Mesendoderm (in vitro differentiated cells): Measurements from ENCODE around the gene FRYL.
"Not testable (repeated sequence)": the region's sequence is repeated elsewhere in the genome, so short reads cannot be mapped to it uniquely, and the experiment has no call there.

ENCODE experiments used
- DNase-seq: peaks from one replicate; pipeline ENCODE4 v3.0.0; 2013
- H2AK5ac ChIP-seq: 2 replicates; pipeline ENCODE4 v1.6.1; 2013; ENCODE audit warnings: low read length, inconsistent platforms
- H2BK120ac ChIP-seq: 2 replicates; pipeline ENCODE4 v1.6.1; 2013; ENCODE audit warnings: low read depth, mild to moderate bottlenecking, low read length, moderate library complexity, mixed read lengths
- H2BK15ac ChIP-seq: replicated peaks from 2 replicates; pipeline ENCODE4 v1.6.1; 2013; ENCODE audit warnings: low read depth, mild to moderate bottlenecking, moderate library complexity
- H2BK5ac ChIP-seq: 2 replicates; pipeline ENCODE4 v1.6.1; 2013; ENCODE audit warnings: low read length, inconsistent platforms
- H3K18ac ChIP-seq: 2 replicates; pipeline ENCODE4 v1.6.1; 2013; ENCODE audit warnings: mild to moderate bottlenecking, low read length, mixed read lengths
- H3K23ac ChIP-seq: one replicate; pipeline ENCODE4 v1.6.1; 2013; ENCODE audit warnings: low read length
- H3K27ac ChIP-seq: 2 replicates; pipeline ENCODE4 v1.5.1; 2013; ENCODE audit warnings: low read depth, mild to moderate bottlenecking, inconsistent platforms, low read length, moderate library complexity
- H3K27me3 ChIP-seq: 2 replicates; pipeline ENCODE4 v1.6.1; 2013; ENCODE audit warnings: low read length, control low read depth, mild to moderate bottlenecking, inconsistent platforms; ENCODE audit not compliant: insufficient read depth, poor library complexity
- H3K36me3 ChIP-seq: 2 replicates; pipeline ENCODE4 v1.6.1; 2013; ENCODE audit warnings: low read length, inconsistent platforms; ENCODE audit not compliant: control insufficient read depth, insufficient read depth
- H3K4ac ChIP-seq: one replicate; pipeline ENCODE4 v1.6.1; 2013; ENCODE audit warnings: low read depth, mild to moderate bottlenecking, low read length, moderate library complexity
- H3K4me1 ChIP-seq: 2 replicates; pipeline ENCODE4 v1.6.1; 2013; ENCODE audit warnings: low read depth, low read length, inconsistent platforms; ENCODE audit not compliant: control insufficient read depth
- H3K4me2 ChIP-seq: 2 replicates; pipeline ENCODE4 v1.6.1; 2013; ENCODE audit warnings: low read length
- H3K4me3 ChIP-seq: 2 replicates; pipeline ENCODE4 v1.5.1; 2013; ENCODE audit warnings: mild to moderate bottlenecking, low read length
- H3K56ac ChIP-seq: one replicate; pipeline ENCODE4 v1.6.1; 2013; ENCODE audit warnings: low read length
- H3K79me1 ChIP-seq: 2 replicates; pipeline ENCODE4 v1.6.1; 2013; ENCODE audit warnings: low read length, inconsistent platforms
- H3K79me2 ChIP-seq: 2 replicates; pipeline ENCODE4 v1.6.1; 2013; ENCODE audit warnings: mild to moderate bottlenecking, low read length; ENCODE audit not compliant: control insufficient read depth, insufficient read depth
- H3K9ac ChIP-seq: 2 replicates; pipeline ENCODE4 v1.6.1; 2013; ENCODE audit warnings: low read length, inconsistent platforms
- H4K5ac ChIP-seq: one replicate; pipeline ENCODE4 v1.6.1; 2013; ENCODE audit warnings: low read length
- H4K8ac ChIP-seq: one replicate; pipeline ENCODE4 v1.6.1; 2013; ENCODE audit warnings: low read depth, mild to moderate bottlenecking, control low read depth, low read length, moderate library complexity
- WGBS: extraction: QIAGEN DNeasy Blood & Tissue Kit; methylation state at CpG from one replicate; pipeline ENCODE4 v1.1.7; 2013; ENCODE audit warnings: low lambda C conversion rate, missing lambda C conversion rate; ENCODE audit not compliant: insufficient coverage; ENCODE audit errors: extremely low coverage; 5-methylcytosine and 5-hydroxymethylcytosine counted together

The FRYL gene

DNA sequence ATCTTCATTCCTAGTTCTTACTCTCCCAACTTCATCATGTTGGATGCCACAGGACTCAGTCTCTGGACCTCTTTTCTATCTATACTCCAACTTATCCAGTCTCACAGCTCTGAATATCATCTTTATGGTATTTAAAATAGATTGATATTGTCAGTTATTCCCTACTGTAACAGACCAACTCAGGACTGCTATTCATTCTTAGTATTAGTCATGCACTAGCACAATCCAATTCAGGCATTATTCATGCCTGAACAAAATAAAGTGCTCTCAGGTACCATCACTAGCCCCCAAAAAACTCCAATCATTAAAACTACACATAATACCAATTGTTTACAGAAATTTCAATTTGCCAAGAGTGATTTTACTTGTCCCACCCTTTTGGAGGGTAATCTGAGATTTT lies 37.7 kb downstream of the FRYL start:
- Histone ChIP-seq H2BK120ac (no peak overlapping the region), H3K23ac (no peak overlapping the region), H3K18ac (no peak overlapping the region), H2AK5ac (no peak overlapping the region), H2BK5ac (no peak overlapping the region), H4K8ac (no peak overlapping the region), H3K79me2 (peaks cover 43% of the 10 kb centered on the region), H3K56ac (no peak overlapping the region), H3K4me2 (no peak overlapping the region), H4K5ac (no peak overlapping the region), H3K27me3 (no peaks in the 10 kb centered on the region), H3K4me1 (peaks cover 4% of the 10 kb centered on the region), H3K4me3 (no peak overlapping the region), H3K27ac (no peak overlapping the region), H3K36me3 (no peaks in the 10 kb centered on the region), H3K9ac (no peak overlapping the region), H2BK15ac (no peak overlapping the region), H3K79me1 (peaks cover 10% of the 10 kb centered on the region), H3K4ac (no peak overlapping the region)
- no peak for DNase-seq

DNA sequence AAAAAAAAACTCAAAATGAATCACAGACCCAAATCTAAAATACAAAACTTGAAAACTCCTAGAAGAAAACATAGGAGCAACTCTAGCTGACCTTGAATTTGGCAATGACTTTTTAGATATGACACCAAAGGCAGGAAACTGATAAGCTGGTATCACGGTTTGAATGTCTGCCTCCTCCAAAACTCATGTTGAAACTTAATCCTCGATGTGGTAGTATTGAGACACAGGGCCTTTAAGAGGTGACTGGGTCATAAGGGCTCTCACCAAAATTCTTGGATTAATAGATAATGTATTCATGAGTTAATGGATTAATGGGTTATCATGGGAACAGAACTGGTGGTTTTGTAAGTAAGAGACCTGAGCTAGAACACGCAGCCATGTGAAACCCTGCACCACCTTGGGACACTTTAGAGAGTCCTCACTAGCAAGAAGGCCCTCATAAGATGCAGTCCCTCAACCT lies 40.5 kb downstream of the FRYL start:
- no peak overlapping the region for H3K9ac ChIP-seq
- no peak overlapping the region for H3K4me2 ChIP-seq
- H3K79me1 ChIP-seq: peaks cover 7% of the 10 kb centered on the region
- no peak overlapping the region for H2AK5ac ChIP-seq
- H3K4me3 ChIP-seq: no peak overlapping the region
- H3K23ac ChIP-seq: no peak overlapping the region
- no peak overlapping the region for H3K18ac ChIP-seq
- no CpG with 5 or more reads among the region's 3 CpGs for WGBS
- no peak overlapping the region for H2BK120ac ChIP-seq
- no peak for DNase-seq
- no peaks in the 10 kb centered on the region for H3K27me3 ChIP-seq
- H4K8ac ChIP-seq: no peak overlapping the region
- no peak overlapping the region for H3K56ac ChIP-seq
- peaks cover 40% of the 10 kb centered on the region for H3K79me2 ChIP-seq
- no peak overlapping the region for H2BK5ac ChIP-seq
- no peak overlapping the region for H3K27ac ChIP-seq
- no peak overlapping the region for H3K4ac ChIP-seq
- H3K36me3 ChIP-seq: no peaks in the 10 kb centered on the region
- no peaks in the 10 kb centered on the region for H3K4me1 ChIP-seq
- no peak overlapping the region for H4K5ac ChIP-seq
- H2BK15ac ChIP-seq: no peak overlapping the region

DNA sequence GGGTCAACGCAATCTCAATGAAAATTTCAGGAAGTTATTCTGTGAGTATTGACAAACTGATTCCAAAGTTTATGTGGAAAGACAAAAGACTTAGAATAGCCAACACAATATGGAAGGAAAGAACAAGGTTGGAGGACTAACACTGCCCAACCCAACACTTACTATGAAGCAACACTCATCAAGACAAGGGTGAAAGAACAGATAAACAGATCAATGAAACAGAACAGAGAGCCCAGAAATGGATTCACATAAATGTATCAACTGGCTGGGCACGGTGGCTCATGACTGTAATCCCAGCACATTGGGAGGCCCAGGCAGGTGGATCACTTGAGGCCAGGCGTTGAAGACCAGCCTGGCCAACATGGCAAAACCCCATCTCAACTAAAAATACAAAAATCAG lies 41.2 kb downstream of the FRYL start:
- no CpG with 5 or more reads among the region's 3 CpGs for WGBS
- Histone ChIP-seq H2BK15ac (no peak overlapping the region), H4K5ac (no peak overlapping the region), H3K18ac (no peak overlapping the region), H3K27ac (no peak overlapping the region), H3K79me1 (peaks cover 7% of the 10 kb centered on the region), H3K4ac (no peak overlapping the region), H3K4me1 (no peaks in the 10 kb centered on the region), H2BK120ac (no peak overlapping the region), H3K4me2 (no peak overlapping the region), H3K4me3 (no peak overlapping the region), H3K9ac (no peak overlapping the region), H3K23ac (no peak overlapping the region), H3K36me3 (no peaks in the 10 kb centered on the region), H3K79me2 (peaks cover 40% of the 10 kb centered on the region), H4K8ac (no peak overlapping the region), H3K56ac (no peak overlapping the region), H3K27me3 (no peaks in the 10 kb centered on the region), H2AK5ac (no peak overlapping the region), H2BK5ac (no peak overlapping the region)
- DNase-seq: no peak

DNA sequence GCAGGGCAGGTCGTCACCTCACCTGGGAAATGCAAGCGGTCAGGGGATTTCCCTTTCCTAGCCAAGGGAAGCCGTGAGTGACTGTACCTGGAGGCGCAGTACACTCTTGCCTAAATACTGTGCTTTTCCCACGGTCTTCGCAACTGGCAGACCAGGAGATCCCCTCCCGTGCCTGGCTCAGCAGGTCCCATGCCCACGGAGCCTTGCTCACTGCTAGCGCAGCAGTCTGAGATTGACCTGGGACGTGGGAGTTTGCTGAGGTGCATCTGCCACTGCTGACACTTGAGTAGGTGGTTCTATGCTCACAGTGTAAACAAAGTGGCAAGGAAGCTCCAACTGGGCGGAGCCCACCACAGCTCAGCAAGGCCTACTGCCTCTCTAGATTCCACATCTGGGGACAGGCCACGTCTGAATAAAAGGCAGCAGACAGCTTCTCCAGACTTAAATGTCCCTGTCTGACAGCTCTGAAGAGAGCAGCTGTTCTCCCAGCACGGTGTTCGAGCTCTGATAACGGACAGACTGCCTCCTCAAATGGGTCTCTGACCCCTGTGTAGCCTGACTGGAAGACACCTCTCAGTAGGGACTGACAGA lies 51.1 kb downstream of the FRYL start:
- H2BK5ac ChIP-seq, H2BK15ac ChIP-seq, H2AK5ac ChIP-seq, H3K18ac ChIP-seq, H3K23ac ChIP-seq, H4K5ac ChIP-seq, H3K56ac ChIP-seq, H4K8ac ChIP-seq, H3K4me3 ChIP-seq, H3K36me3 ChIP-seq, H2BK120ac ChIP-seq, H3K27me3 ChIP-seq, H3K4ac ChIP-seq, H3K4me2 ChIP-seq, H3K9ac ChIP-seq: not testable (repeated sequence)
- DNase-seq: peak; percentile 78
- Histone ChIP-seq H3K27ac (peak overlapping the region; percentile 22), H3K79me2 (peaks cover 47% of the 10 kb centered on the region), H3K4me1 (peaks cover 14% of the 10 kb centered on the region), H3K79me1 (peaks cover 12% of the 10 kb centered on the region)
- no CpG with 5 or more reads among the region's 15 CpGs for WGBS

DNA sequence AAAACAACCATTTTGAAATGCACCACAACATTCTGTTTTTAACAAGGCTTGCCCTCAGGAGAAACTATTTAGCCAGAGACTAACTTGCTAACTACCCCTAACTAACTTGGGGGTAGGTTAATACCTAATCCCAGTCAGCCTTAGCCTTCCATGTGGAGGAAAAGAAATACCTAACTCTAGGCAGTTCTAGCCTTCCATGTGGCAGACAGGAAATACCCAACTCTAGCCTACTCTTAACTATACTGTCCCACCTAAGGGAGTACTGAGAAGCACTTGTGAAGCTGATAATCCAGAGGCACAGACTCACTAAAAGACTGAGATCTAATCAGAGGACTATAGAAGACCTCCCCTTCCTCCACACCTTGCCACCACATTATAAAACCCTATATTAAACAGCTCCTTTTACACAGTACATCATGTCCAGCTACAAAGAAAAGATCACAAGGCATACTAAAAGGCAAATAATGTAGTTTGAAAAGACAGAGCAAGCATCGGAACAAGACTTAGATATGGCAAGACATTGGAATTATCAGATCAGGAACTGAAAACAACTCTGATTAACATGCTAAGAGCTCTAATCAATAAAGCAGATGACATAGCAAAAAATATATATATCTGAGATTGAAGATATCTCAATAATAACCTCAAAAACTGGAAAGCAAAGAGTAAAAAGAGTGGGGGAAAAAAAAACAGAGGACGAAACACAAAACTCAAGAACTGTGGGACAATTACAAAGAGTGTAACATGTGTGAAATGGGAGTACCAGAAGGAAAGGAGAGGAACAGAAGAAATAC lies 52.2 kb downstream of the FRYL start:
- no peaks in the 10 kb centered on the region for H3K36me3 ChIP-seq
- no peak overlapping the region for H3K4me3 ChIP-seq
- peaks cover 13% of the 10 kb centered on the region for H3K79me1 ChIP-seq
- H3K27me3 ChIP-seq: no peaks in the 10 kb centered on the region
- peak overlapping the region; percentile 97 for H3K18ac ChIP-seq
- H3K4me2 ChIP-seq: no peak overlapping the region
- H4K5ac ChIP-seq: no peak overlapping the region
- no peak overlapping the region for H2BK5ac ChIP-seq
- H3K27ac ChIP-seq: peak overlapping the region; percentile 85
- H3K79me2 ChIP-seq: peaks cover 53% of the 10 kb centered on the region
- H2BK120ac ChIP-seq: no peak overlapping the region
- peak overlapping the region; percentile 18 for H3K56ac ChIP-seq
- no peak overlapping the region for H3K23ac ChIP-seq
- peak; percentile 79 for DNase-seq
- H2AK5ac ChIP-seq: no peak overlapping the region
- no peak overlapping the region for H2BK15ac ChIP-seq
- no peak overlapping the region for H3K9ac ChIP-seq
- no peak overlapping the region for H3K4ac ChIP-seq
- H3K4me1 ChIP-seq: peaks cover 14% of the 10 kb centered on the region
- no CpG with 5 or more reads among the region's 2 CpGs for WGBS
- no peak overlapping the region for H4K8ac ChIP-seq
